CD14-positive monocyte (primary cell): ENCODE results near the gene SAT1. TPM values are rescaled to one million over a fixed set of nuclear protein-coding genes. Genes with fewer than 3 reads are reported as not detected.

Source experiments
- DNase-seq, 3 donors: peaks; one replicate each; pipeline ENCODE4 v3.0.0-alpha.2; 2011 to 2022
- H2AFZ ChIP-seq: 2 replicates; pipeline ENCODE4 v1.6.0; 2012; ENCODE audit warnings: mild to moderate bottlenecking, low read depth, low read length, inconsistent platforms; ENCODE audit not compliant: insufficient read depth, poor library complexity, severe bottlenecking
- H3K27ac ChIP-seq, 2 donors: 1 replicate in 1 of 2; 2 replicates in 1 of 2; pipeline ENCODE4 v1.5.1; 2012 to 2013; ENCODE audit warnings: low read length in 2 of 2, control low read depth in 1 of 2, inconsistent platforms in 1 of 2, low read depth in 1 of 2, mild to moderate bottlenecking in 1 of 2
- H3K27me3 ChIP-seq, 2 donors: one replicate each; pipeline versions ENCODE4 v1.6.0 to v1.6.1; 2011 to 2013; ENCODE audit warnings: low read length in 2 of 2; ENCODE audit not compliant: control insufficient read depth in 2 of 2, insufficient read depth in 2 of 2
- H3K36me3 ChIP-seq, 2 donors: replicated peaks in 1 of 2; 1 replicate in 1 of 2; 2 replicates in 1 of 2; pipeline versions ENCODE4 v1.5.1 to v1.6.1; 2012 to 2013; ENCODE audit warnings: low read length in 2 of 2, control low read depth in 1 of 2, inconsistent platforms in 1 of 2, mild to moderate bottlenecking in 1 of 2; ENCODE audit not compliant: insufficient read depth in 2 of 2, control insufficient read depth in 1 of 2
- H3K4me1 ChIP-seq, 2 donors: 1 replicate in 1 of 2; 2 replicates in 1 of 2; pipeline versions ENCODE4 v1.5.1 to v1.6.1; 2012 to 2013; ENCODE audit warnings: low read length in 2 of 2, control low read depth in 1 of 2, inconsistent platforms in 1 of 2, mild to moderate bottlenecking in 1 of 2, moderate library complexity in 1 of 2; ENCODE audit not compliant: insufficient read depth in 2 of 2, control insufficient read depth in 1 of 2
- H3K4me2 ChIP-seq: replicated peaks from 2 replicates; pipeline ENCODE3; 2012; ENCODE audit warnings: low read length, moderate library complexity, mild to moderate bottlenecking; ENCODE audit not compliant: poor library complexity, severe bottlenecking; ENCODE audit errors: extremely low read depth
- H3K4me3 ChIP-seq, 3 experiments: fragments of 200-600 bp in 1 of 3; sonication (generic) in 1 of 3; replicated peaks in 1 of 3; 1 replicate in 2 of 3; 2 replicates in 1 of 3; pipeline ENCODE4 v1.5.1; 2011 to 2013; ENCODE audit warnings: low read length in 3 of 3, mild to moderate bottlenecking in 3 of 3, control low read depth in 2 of 3, low read depth in 2 of 3, inconsistent platforms in 1 of 3, moderate library complexity in 1 of 3
- H3K79me2 ChIP-seq: 2 replicates; pipeline ENCODE4 v1.6.0; 2012; ENCODE audit warnings: mild to moderate bottlenecking, control low read depth, inconsistent platforms, low read length, moderate library complexity; ENCODE audit not compliant: insufficient read depth
- H3K9ac ChIP-seq: 2 replicates; pipeline ENCODE4 v1.6.0; 2017; ENCODE audit warnings: low read length, mild to moderate bottlenecking; ENCODE audit not compliant: insufficient read depth, poor library complexity, severe bottlenecking
- H3K9me3 ChIP-seq, 2 donors: replicated peaks in 1 of 2; 1 replicate in 1 of 2; 2 replicates in 1 of 2; pipeline versions ENCODE4 v1.5.1 to v1.6.1; 2012 to 2013; ENCODE audit warnings: low read length in 2 of 2, control low read depth in 1 of 2; ENCODE audit not compliant: control insufficient read depth in 1 of 2, insufficient read depth in 1 of 2
- H4K20me1 ChIP-seq: 2 replicates; pipeline ENCODE4 v1.6.0; 2012; ENCODE audit warnings: mild to moderate bottlenecking, low read length, control low read depth, moderate library complexity; ENCODE audit not compliant: insufficient read depth
- H3K27ac Mint-ChIP-seq, 7 donors: one replicate each; pipeline ENCODE4 v1.8.0; 2020; ENCODE audit warnings: mild to moderate bottlenecking in 7 of 7, mixed read lengths in 7 of 7, moderate library complexity in 6 of 7, inconsistent platforms in 2 of 7
- H3K27me3 Mint-ChIP-seq, 3 donors: one replicate each; pipeline ENCODE4 v1.8.0; 2021 to 2022; ENCODE audit warnings: low read depth in 3 of 3, mild to moderate bottlenecking in 3 of 3, mixed read lengths in 3 of 3, moderate library complexity in 3 of 3, inconsistent platforms in 1 of 3
- H3K36me3 Mint-ChIP-seq, 2 donors: one replicate each; pipeline ENCODE4 v1.8.0; 2020; ENCODE audit warnings: mixed read lengths in 2 of 2, inconsistent platforms in 1 of 2, mild to moderate bottlenecking in 1 of 2
- H3K4me1 Mint-ChIP-seq: one replicate; pipeline ENCODE4 v1.8.0; 2020; ENCODE audit warnings: mild to moderate bottlenecking, mixed read lengths
- H3K4me3 Mint-ChIP-seq, 2 donors: one replicate each; pipeline ENCODE4 v1.8.0; 2020; ENCODE audit warnings: mild to moderate bottlenecking in 2 of 2, mixed read lengths in 2 of 2, moderate library complexity in 1 of 2
- H3K9me3 Mint-ChIP-seq, 7 donors: one replicate each; pipeline ENCODE4 v1.8.0; 2020 to 2022; ENCODE audit warnings: mixed read lengths in 7 of 7, mild to moderate bottlenecking in 6 of 7, moderate library complexity in 6 of 7, inconsistent platforms in 2 of 7
- CTCF ChIP-seq: fragments of 200-600 bp; IDR thresholded peaks from one replicate; pipeline ENCODE4 v1.8.0; 2022; ENCODE audit warnings: antibody characterized with exemption, mild to moderate bottlenecking
- WGBS: methylation state at CpG from one replicate; pipeline ENCODE4 v1.1.5; 2013; ENCODE audit warnings: missing lambda C conversion rate; ENCODE audit not compliant: insufficient coverage; 5-methylcytosine and 5-hydroxymethylcytosine counted together
- intact Hi-C, 2 donors: fragments of 100-400 bp; cut with micrococcal nuclease; formaldehyde crosslinking; loops; one replicate each; pipeline versions ENCODE4 v1.15.0 to v1.15.1; 2023
- polyA plus RNA-seq, 3 donors: library from polyadenylated mRNA; depleted of rRNA in 1 of 3; unstranded in 2 of 3; stranded (reverse) in 1 of 3; fragments of 300-500 nt in 2 of 3; fragments of >200 nt in 1 of 3; fragmentation: Illumina TruSeq in 2 of 3; gene quantifications; 1 replicate in 2 of 3; 2 replicates in 1 of 3; pipeline ENCODE4 v1.2.3, GENCODE V29; 2012 to 2021
- small RNA-seq: library from RNA; depleted of rRNA; stranded (forward); fragments of <200 nt; gene quantifications from one replicate; pipeline ENCODE3, GENCODE V24; 2012; ENCODE audit warnings: low read depth; ENCODE audit not compliant: insufficient read length

The SAT1 gene
- polyA plus RNA-seq, 3 donors = 897 to 7,815 (median 970) TPM

- no peak overlapping the region for H2AFZ ChIP-seq
- H3K4me2 ChIP-seq = no peak overlapping the region
- H3K36me3 ChIP-seq = no peaks in the 10 kb centered on the region
- peaks cover 16% of the 10 kb centered on the region for H3K4me1 Mint-ChIP-seq
- no CpG with 5 or more reads among the region's 5 CpGs for WGBS
- H3K4me3 Mint-ChIP-seq = no peak overlapping the region
- H3K9me3 ChIP-seq = no peaks in the 10 kb centered on the region
- no peak overlapping the region for H3K4me3 ChIP-seq
- intact Hi-C loops = no loop called here
- peaks cover 0 to 2% (median 0%) of the 10 kb centered on the region in 7 donors for H3K9me3 Mint-ChIP-seq
- no peaks in the 10 kb centered on the region for H3K36me3 Mint-ChIP-seq
- DNase-seq = no peak
- H3K27ac Mint-ChIP-seq = no peak overlapping the region
- H4K20me1 ChIP-seq = no peaks in the 10 kb centered on the region
- no peaks in the 10 kb centered on the region for H3K27me3 ChIP-seq
- peaks cover 0 to 15% (median 0%) of the 10 kb centered on the region in 3 donors for H3K27me3 Mint-ChIP-seq
- peaks cover 14 to 15% of the 10 kb centered on the region in 2 donors for H3K4me1 ChIP-seq
- H3K79me2 ChIP-seq = no peaks in the 10 kb centered on the region
- no peak for TF ChIP-seq CTCF
- no peak overlapping the region for H3K27ac ChIP-seq
- H3K9ac ChIP-seq = no peak overlapping the region
These were observed 45.9 kb downstream of the SAT1 start for GRCh38 chrX:23828881-23829280.

GRCh38 chrX:23832721-23833120 lies 49.7 kb downstream of the SAT1 start:
- H3K4me1 Mint-ChIP-seq = no peaks in the 10 kb centered on the region
- Histone ChIP-seq H3K4me3 (no peak overlapping the region), H2AFZ (no peak overlapping the region), H4K20me1 (no peaks in the 10 kb centered on the region), H3K36me3 (no peaks in the 10 kb centered on the region), H3K4me2 (no peak overlapping the region), H3K27me3 (no peaks in the 10 kb centered on the region), H3K9ac (no peak overlapping the region), H3K9me3 (no peaks in the 10 kb centered on the region), H3K79me2 (no peaks in the 10 kb centered on the region), H3K27ac (no peak overlapping the region), H3K4me1 (no peaks in the 10 kb centered on the region)
- intact Hi-C loops = loop anchor here in 1 of 2 donors (1.0 kb wide), 1 partner anchor 18 kb away; no protein-coding TSS in a partner anchor
- no peak overlapping the region for H3K4me3 Mint-ChIP-seq
- DNase-seq = no peak
- H3K9me3 Mint-ChIP-seq = peaks cover 0 to 2% (median 0%) of the 10 kb centered on the region in 7 donors
- WGBS = no CpG with 5 or more reads among the region's 1 CpG
- H3K36me3 Mint-ChIP-seq = no peaks in the 10 kb centered on the region
- no peak for TF ChIP-seq CTCF
- peaks cover 0 to 14% (median 0%) of the 10 kb centered on the region in 3 donors for H3K27me3 Mint-ChIP-seq
- H3K27ac Mint-ChIP-seq = peak overlapping the region in 2 of 7 donors; percentile 63 to 85

Small RNA genes lying within 50 kb of the gene (small RNA-seq; reads per million reads assigned to genes)
- gene RF00019 = not detected

Other genes with a start within 250 kb of the SAT1 start
- gene PRDX4, start 115.7 kb upstream of the SAT1 start, polyA plus RNA-seq = 10 to 100 TPM; 12.8 to 76.2 (median 60.6) TPM
- gene ACOT9, start 39.9 kb upstream of the SAT1 start, polyA plus RNA-seq = 10 to 100 TPM; 49.2 to 69.3 (median 51.8) TPM
- 1 to 10 TPM; 3.3 to 8.3 (median 4.6) TPM for gene APOO, start 124.8 kb downstream of the SAT1 start, polyA plus RNA-seq
- gene CXorf58, start 124.8 kb downstream of the SAT1 start, polyA plus RNA-seq = not detected
- 10 to 100 TPM in 1 of 3 donors, 1 to 10 TPM in 2; 3.2 to 24.4 (median 3.9) TPM for gene KLHL15, start 244.0 kb downstream of the SAT1 start, polyA plus RNA-seq